Naive B cell (primary cell): Measurements from ENCODE around the gene STRBP. TPM values are rescaled to one million over a fixed set of nuclear protein-coding genes. Genes with fewer than 3 reads are reported as not detected.
"Not testable (repeated sequence)": the region's sequence is repeated elsewhere in the genome, so short reads cannot be mapped to it uniquely, and the experiment has no call there.

Experiments
- ATAC-seq, 2 donors: fragments of 150-1000 bp; cut with Tn5 transposase; 2 replicates each; pipeline ENCODE4 v1.10.0; 2021; ENCODE audit warnings: low read depth in 2 of 2, mild to moderate bottlenecking in 2 of 2, moderate library complexity in 2 of 2
- DNase-seq: peaks from one replicate; pipeline ENCODE4 v3.0.0; 2022
- H3K27ac Mint-ChIP-seq, 6 donors: one replicate each; pipeline ENCODE4 v1.8.0; 2020 to 2022; ENCODE audit warnings: mild to moderate bottlenecking in 6 of 6, mixed read lengths in 6 of 6, moderate library complexity in 5 of 6, inconsistent platforms in 2 of 6
- H3K27me3 Mint-ChIP-seq, 3 donors: one replicate each; pipeline ENCODE4 v1.8.0; 2021 to 2022; ENCODE audit warnings: mixed read lengths in 3 of 3, mild to moderate bottlenecking in 1 of 3
- H3K36me3 Mint-ChIP-seq, 2 donors: one replicate each; pipeline ENCODE4 v1.8.0; 2020 to 2022; ENCODE audit warnings: mixed read lengths in 2 of 2, inconsistent platforms in 1 of 2, mild to moderate bottlenecking in 1 of 2
- H3K4me1 Mint-ChIP-seq, 3 donors: one replicate each; pipeline ENCODE4 v1.8.0; 2020 to 2022; ENCODE audit warnings: mixed read lengths in 3 of 3, inconsistent platforms in 1 of 3, mild to moderate bottlenecking in 1 of 3, moderate library complexity in 1 of 3
- H3K4me3 Mint-ChIP-seq, 8 donors: one replicate each; pipeline ENCODE4 v1.8.0; 2020 to 2022; ENCODE audit warnings: mild to moderate bottlenecking in 8 of 8, mixed read lengths in 8 of 8, moderate library complexity in 8 of 8, inconsistent platforms in 2 of 8
- H3K9me3 Mint-ChIP-seq, 7 donors: one replicate each; pipeline ENCODE4 v1.8.0; 2020 to 2022; ENCODE audit warnings: mixed read lengths in 7 of 7, mild to moderate bottlenecking in 5 of 7, inconsistent platforms in 2 of 7, moderate library complexity in 1 of 7
- polyA plus RNA-seq, 6 donors: library from polyadenylated mRNA; unstranded; fragments of 300-500 nt; fragmentation: Illumina TruSeq; gene quantifications; one replicate each; pipeline ENCODE4 v1.2.3, GENCODE V29; 2021; ENCODE audit warnings: low read depth in 6 of 6

Gene STRBP
- polyA plus RNA-seq, 6 donors from 2014 or later, result 126 to 197 (median 155) TPM

DNA sequence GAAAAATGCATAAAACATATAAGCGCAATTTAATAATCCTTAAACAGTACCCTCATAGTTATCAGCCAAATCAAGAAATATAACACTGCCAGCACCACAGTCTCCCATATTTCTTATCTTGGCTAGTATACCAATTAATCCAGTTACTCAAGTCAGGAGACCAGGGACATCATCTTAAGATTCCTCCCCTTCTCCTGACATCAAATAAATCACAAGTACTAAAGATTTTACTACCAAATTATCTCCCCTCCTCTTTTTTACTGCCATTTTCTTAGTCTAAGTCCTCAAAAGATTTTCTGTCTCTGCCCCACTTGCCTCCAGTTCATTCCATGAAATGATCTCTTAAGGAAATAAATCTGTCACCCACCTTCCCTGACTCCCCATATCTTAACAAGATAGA is 37.0 kb downstream of the STRBP start:
- H3K4me3 Mint-ChIP-seq, result peak overlapping the region in 2 of 8 donors; percentile 5 to 29
- peaks cover 0 to 8% of the 10 kb centered on the region in 2 donors for H3K36me3 Mint-ChIP-seq
- H3K4me1 Mint-ChIP-seq, result peaks cover 22 to 47% (median 36%) of the 10 kb centered on the region in 3 donors
- H3K9me3 Mint-ChIP-seq, result peaks cover 0 to 7% (median 0%) of the 10 kb centered on the region in 7 donors
- ATAC-seq (no peak), DNase-seq (no peak)
- peak overlapping the region; percentile 21 to 90 (median 67) for H3K27ac Mint-ChIP-seq
- no peaks in the 10 kb centered on the region for H3K27me3 Mint-ChIP-seq

DNA sequence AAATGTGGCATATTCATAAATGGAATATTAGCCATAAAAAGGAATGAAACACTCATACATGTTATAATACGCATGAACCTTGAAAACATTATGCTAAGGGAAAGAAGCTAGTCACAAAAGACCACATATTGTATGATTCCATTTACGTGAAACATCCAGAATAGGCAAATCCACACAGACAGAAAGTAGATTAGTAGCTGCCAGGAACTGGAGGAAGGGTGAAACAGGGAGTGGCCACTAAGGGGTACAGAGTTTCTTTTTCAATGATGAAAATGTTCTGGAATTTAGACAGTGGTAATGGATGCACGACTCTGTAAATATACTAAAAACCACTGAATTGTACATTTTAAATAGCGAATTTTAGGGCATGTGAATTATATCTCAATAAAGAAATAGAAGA is 39.4 kb downstream of the STRBP start:
- Mint-ChIP-seq H3K4me3 (no peak overlapping the region), H3K9me3 (peaks cover 0 to 4% (median 0%) of the 10 kb centered on the region in 7 donors), H3K36me3 (peaks cover 6 to 8% of the 10 kb centered on the region in 2 donors), H3K27me3 (no peaks in the 10 kb centered on the region), H3K27ac (no peak overlapping the region), H3K4me1 (peaks cover 32 to 54% (median 48%) of the 10 kb centered on the region in 3 donors)
- DNase-seq (no peak), ATAC-seq (no peak)

DNA sequence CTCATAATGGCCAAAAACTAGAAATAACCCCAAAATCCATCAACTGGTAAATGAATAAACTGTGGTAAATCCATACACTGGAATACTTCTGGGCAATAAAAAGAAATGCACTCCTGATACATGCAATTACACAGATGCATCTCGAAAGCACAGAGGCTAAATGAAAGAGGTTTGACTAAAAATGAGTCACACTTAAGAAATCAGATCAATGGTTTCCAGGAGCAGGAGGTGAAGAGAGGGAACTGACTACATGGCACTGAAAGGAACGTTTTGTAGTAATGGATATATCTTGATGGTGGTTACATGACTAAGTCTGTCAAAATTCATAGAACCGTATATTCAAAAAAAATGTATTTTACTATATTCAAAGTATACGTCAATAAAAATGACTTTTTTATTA is 42.4 kb downstream of the STRBP start:
- peak overlapping the region in 6 of 8 donors; percentile 51 to 79 (median 70) for H3K4me3 Mint-ChIP-seq
- DNase-seq (no peak), ATAC-seq (no peak)
- no peaks in the 10 kb centered on the region for H3K9me3 Mint-ChIP-seq
- no peaks in the 10 kb centered on the region for H3K27me3 Mint-ChIP-seq
- H3K27ac Mint-ChIP-seq, result peak overlapping the region in 5 of 6 donors; percentile 85 to 97 (median 95)
- H3K36me3 Mint-ChIP-seq, result peaks cover 13 to 15% of the 10 kb centered on the region in 2 donors
- H3K4me1 Mint-ChIP-seq, result peaks cover 39 to 50% (median 49%) of the 10 kb centered on the region in 3 donors

DNA sequence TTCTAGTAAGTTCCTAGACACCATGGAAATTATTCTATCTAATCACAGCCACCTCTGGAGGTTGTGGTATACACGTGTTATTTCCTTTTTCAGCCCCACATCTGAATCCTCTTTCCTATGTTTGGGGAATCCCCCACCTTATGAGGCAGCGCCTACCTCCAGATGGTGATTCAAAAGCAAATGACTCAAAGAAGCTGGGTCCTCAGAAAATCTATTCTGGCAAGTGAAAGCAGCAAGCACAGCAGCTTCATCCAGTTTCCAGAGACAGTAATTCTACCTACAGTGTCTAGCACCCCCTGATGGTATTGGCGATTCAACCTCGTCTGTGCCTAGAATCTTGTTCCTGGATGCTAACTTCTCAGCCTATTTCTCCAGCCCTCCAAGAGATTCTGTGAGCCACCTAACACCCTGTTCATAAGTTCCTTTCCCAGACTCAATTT is 43.0 kb downstream of the STRBP start:
- Mint-ChIP-seq H3K36me3 (peaks cover 13 to 15% of the 10 kb centered on the region in 2 donors), H3K27me3 (no peaks in the 10 kb centered on the region), H3K4me3 (peak overlapping the region; percentile 4 to 79 (median 60)), H3K4me1 (peaks cover 42 to 56% (median 48%) of the 10 kb centered on the region in 3 donors), H3K27ac (peak overlapping the region in 5 of 6 donors; percentile 85 to 97 (median 95)), H3K9me3 (no peaks in the 10 kb centered on the region)
- peak; percentile 93 to 94 for ATAC-seq
- peak; percentile 74 for DNase-seq

DNA sequence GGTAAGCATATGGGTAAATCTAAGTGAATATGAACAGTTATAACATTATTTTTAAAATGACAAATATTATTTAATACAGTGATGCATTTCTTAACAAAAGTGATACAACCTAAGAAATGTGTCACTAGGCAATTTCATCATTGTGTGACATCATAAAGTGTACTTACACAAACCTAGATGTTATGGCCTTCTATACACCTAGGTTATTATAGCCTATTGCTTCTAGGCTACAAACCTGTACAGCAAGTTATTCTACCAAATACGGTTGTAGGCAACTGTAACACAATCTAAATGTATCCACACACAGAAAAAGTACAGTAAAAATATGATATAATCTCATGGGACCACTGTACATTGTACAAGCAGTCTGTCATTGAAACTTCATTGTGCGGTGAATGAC is 48.3 kb downstream of the STRBP start:
- Mint-ChIP-seq H3K36me3 (peaks cover 8 to 15% of the 10 kb centered on the region in 2 donors), H3K9me3 (no peaks in the 10 kb centered on the region), H3K4me1 (peaks cover 67 to 77% (median 76%) of the 10 kb centered on the region in 3 donors), H3K27ac (peak overlapping the region in 3 of 6 donors; percentile 64 to 84 (median 82)), H3K27me3 (no peaks in the 10 kb centered on the region), H3K4me3 (no peak overlapping the region)
- no peak for ATAC-seq
- DNase-seq, result no peak

DNA sequence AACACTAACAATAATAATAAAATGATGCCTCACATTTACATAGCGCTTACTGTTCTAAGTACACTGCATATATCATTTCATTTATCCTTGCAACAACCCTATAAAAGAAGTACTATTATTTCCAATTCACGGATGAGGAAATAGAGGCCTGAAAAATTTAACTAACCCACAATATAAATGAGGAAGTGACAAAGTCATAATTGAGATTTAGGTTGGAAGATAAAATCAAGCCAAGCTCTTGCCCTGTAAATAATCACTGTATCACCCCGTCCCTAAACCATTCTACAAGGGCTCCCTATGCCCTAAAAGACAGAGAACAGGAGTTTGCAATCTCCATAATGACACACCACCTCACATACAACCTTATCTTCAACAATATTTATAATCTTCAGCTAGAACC is 49.6 kb downstream of the STRBP start:
- peaks cover 8% of the 10 kb centered on the region in 2 donors for H3K36me3 Mint-ChIP-seq
- no peaks in the 10 kb centered on the region for H3K27me3 Mint-ChIP-seq
- H3K4me1 Mint-ChIP-seq, result peaks cover 64 to 75% (median 74%) of the 10 kb centered on the region in 3 donors
- H3K27ac Mint-ChIP-seq, result peak overlapping the region; percentile 11 to 75 (median 55)
- DNase-seq (no peak), ATAC-seq (peak; percentile 31 to 57)
- H3K4me3 Mint-ChIP-seq, result peak overlapping the region in 7 of 8 donors; percentile 18 to 77 (median 47)
- H3K9me3 Mint-ChIP-seq, result no peaks in the 10 kb centered on the region

DNA sequence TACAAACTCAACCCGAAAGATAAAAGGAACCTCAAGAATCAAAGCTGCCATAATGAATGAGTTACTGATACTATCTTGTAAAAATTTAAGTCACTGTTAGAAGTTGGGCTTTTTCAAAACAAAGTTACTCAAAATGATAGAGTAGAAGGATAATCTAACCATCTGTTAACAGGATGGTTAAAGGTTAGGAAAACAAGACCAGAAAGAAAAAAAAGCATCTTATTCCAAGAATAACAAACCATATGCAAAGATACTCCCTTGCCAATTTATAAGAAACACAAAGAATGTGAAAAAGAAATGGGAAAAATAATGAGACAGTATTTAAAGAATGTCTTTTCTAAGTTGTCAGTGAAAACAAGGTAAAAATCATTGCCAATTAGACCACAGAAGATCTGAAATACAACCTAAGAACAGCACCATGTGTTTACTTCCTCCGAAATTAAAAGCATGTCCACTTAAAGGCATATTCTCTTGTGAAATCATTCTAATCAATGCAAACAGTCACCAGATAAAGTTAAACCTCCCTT is 51.2 kb downstream of the STRBP start:
- peak; percentile 30 to 34 for ATAC-seq
- H3K27me3 Mint-ChIP-seq, result no peaks in the 10 kb centered on the region
- H3K36me3 Mint-ChIP-seq, result peaks cover 7% of the 10 kb centered on the region in 2 donors

DNA sequence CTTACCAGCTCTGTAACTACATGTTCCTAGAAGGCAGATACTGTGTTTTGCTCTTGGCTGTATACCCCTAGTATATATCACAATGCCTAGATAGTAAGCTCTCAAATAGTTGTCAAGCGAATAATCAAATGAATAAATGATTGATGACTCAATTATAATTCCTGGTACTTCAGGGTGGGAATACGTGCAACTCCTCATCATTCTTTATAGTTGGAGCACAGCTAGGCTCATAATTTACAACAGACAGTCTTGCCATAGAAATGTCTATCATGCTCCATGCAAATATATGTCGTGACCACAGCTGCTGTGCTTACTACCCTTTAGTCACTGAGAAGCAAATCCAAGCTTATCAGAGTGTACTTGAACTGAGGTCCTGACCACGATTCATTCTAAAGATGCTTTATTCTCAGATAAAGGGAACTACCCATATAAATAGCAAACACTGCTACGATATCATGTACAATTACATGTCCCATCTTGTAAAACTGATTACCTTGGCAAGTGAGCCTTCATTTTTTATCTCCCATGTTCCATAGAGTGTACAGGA is 52.1 kb downstream of the STRBP start:
- Mint-ChIP-seq H3K27ac (peak overlapping the region; percentile 15 to 85 (median 70)), H3K27me3 (no peaks in the 10 kb centered on the region), H3K36me3 (peaks cover 0 to 6% of the 10 kb centered on the region in 2 donors), H3K9me3 (no peaks in the 10 kb centered on the region), H3K4me1 (peaks cover 54 to 78% (median 77%) of the 10 kb centered on the region in 3 donors), H3K4me3 (peak overlapping the region in 5 of 8 donors; percentile 44 to 64 (median 58))
- ATAC-seq, result peak; percentile 32 to 34
- DNase-seq, result no peak

More for the DNA sequence above, 51.2 kb downstream of the STRBP start:
- no peak for DNase-seq
- H3K4me1 Mint-ChIP-seq, result peaks cover 60 to 81% (median 80%) of the 10 kb centered on the region in 3 donors
- no peaks in the 10 kb centered on the region for H3K9me3 Mint-ChIP-seq
- peak overlapping the region; percentile 12 to 85 (median 68) for H3K27ac Mint-ChIP-seq
- H3K4me3 Mint-ChIP-seq, result peak overlapping the region; percentile 10 to 64 (median 44)

DNA sequence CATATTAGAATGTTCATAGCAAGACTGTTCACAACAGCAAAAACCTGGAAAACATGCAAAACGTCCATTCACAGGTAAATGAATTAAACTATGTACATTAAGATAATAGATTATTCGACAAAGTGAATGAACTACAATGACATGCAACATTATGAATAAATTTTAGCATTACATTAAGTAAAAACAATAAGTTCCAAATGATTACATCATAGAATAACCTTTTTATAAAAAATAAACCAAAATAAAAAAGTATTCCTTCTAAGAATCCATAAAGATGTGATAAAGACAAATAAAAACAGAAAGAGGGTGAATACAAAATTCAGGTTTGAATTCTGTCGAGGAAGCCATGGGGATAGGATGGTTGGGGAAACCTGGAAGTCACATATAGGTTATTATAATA is 57.3 kb downstream of the STRBP start:
- peak overlapping the region in 3 of 6 donors; percentile 49 to 78 (median 67) for H3K27ac Mint-ChIP-seq
- no peaks in the 10 kb centered on the region for H3K27me3 Mint-ChIP-seq
- no peak overlapping the region for H3K4me3 Mint-ChIP-seq
- ATAC-seq (no peak), DNase-seq (no peak)
- H3K4me1 Mint-ChIP-seq, result peaks cover 36 to 75% (median 61%) of the 10 kb centered on the region in 3 donors
- no peaks in the 10 kb centered on the region for H3K9me3 Mint-ChIP-seq
- peaks cover 0 to 6% of the 10 kb centered on the region in 2 donors for H3K36me3 Mint-ChIP-seq

DNA sequence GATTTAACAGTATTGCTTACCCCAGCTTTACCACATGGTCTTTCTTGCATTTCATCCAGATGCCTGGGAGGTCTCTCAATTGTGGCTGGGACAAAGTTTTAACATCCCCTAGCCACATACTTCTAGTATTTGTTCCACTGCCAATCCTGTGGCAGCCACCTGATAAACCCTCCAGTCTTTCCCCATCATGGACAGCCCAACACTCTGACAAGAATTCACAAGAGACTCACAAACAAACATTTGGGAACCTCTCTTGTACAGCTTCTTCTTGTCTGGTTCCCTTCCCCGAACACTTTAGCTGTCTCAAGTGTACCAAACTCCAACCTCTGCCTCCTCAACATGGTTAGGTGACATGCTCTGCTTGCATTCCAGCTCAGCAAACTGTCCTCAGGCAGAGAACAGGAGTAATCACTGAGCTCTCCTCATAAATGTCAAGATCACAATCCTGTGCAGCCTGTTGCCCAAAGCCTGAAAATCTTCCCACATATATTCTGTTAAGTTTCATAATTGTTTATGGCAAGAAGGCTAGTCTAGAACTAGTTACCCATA is 59.7 kb downstream of the STRBP start:
- DNase-seq, result no peak
- H3K36me3 Mint-ChIP-seq, result peaks cover under 1 to 6% of the 10 kb centered on the region in 2 donors
- no peaks in the 10 kb centered on the region for H3K27me3 Mint-ChIP-seq
- peaks cover 25 to 70% (median 60%) of the 10 kb centered on the region in 3 donors for H3K4me1 Mint-ChIP-seq
- peak overlapping the region; percentile 35 to 83 (median 61) for H3K27ac Mint-ChIP-seq
- no peak for ATAC-seq
- H3K9me3 Mint-ChIP-seq, result no peaks in the 10 kb centered on the region
- H3K4me3 Mint-ChIP-seq, result no peak overlapping the region

DNA sequence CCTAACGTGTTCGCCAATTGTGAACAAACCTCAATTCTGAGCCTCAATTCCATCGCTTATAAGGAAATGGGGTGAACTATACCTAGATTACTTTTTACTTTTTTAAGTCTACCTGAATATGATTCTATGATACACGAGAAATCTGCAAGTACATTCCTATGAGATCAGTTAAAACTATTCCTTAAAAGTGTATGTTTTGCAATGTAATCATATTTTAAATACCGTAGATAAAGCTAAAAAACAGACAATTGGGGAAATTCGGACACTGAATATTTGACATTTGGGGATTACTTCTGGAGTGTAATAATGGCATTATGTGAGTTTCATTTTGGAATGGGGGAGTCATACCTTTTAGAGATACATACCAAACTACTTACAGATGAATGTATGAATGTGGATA is 62.3 kb downstream of the STRBP start:
- Mint-ChIP-seq H3K36me3 (peaks cover 12 to 19% of the 10 kb centered on the region in 2 donors), H3K4me3 (no peak overlapping the region), H3K9me3 (peaks cover 0 to 6% (median 2%) of the 10 kb centered on the region in 7 donors), H3K4me1 (peaks cover 45 to 71% (median 68%) of the 10 kb centered on the region in 3 donors), H3K27me3 (no peaks in the 10 kb centered on the region), H3K27ac (peak overlapping the region in 4 of 6 donors; percentile 8 to 54 (median 40))
- no peak for ATAC-seq
- no peak for DNase-seq

DNA sequence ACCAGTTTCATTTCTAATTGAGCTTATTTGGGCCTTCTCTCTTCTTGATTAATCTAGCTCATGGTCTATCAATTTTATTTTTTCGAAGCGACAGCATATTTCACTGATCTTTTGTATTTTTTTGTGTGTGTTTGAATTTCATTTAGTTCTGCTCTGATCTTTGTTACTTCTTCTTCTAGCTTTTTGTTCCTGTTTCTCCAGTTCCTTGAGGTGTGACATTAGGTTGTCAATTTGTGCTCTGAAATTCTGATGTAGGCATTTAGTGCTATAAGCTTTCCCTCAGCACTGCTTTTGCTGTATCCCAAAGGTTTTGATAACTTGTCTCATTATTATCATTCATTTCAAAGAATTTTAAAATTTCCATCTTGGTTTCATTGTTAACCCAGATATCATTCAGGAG is 67.3 kb downstream of the STRBP start:
- ATAC-seq (peak; percentile 84 to 89), DNase-seq (peak; percentile 35)
- H3K4me3 Mint-ChIP-seq, result peak overlapping the region in 7 of 8 donors; percentile 0 to 67 (median 41)
- no peaks in the 10 kb centered on the region for H3K27me3 Mint-ChIP-seq
- peaks cover 21 to 22% of the 10 kb centered on the region in 2 donors for H3K36me3 Mint-ChIP-seq
- H3K4me1 Mint-ChIP-seq, result peaks cover 29 to 65% (median 63%) of the 10 kb centered on the region in 3 donors
- H3K27ac Mint-ChIP-seq, result peak overlapping the region; percentile 1 to 81 (median 35)
- H3K9me3 Mint-ChIP-seq, result peaks cover 0 to 6% (median 2%) of the 10 kb centered on the region in 7 donors

DNA sequence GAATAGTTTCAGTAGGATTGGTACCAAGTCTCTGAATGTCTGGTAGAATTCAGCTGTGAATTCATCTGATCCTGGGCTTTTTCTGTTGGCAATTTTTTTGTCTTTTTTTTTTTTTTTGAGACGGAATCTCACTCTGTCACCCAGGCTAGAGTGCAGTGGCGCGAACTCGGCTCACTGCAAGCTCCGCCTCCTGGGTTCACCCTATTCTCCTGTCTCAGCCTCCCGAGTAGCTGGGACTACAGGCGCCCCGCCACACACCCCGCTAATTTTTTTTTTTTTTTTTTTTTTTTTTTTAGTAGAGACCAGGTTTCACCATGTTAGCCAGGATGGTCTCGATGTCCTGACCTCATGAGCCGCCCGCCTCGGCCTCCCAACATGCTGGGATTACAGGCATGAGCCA is 67.9 kb downstream of the STRBP start:
- Mint-ChIP-seq H3K27ac (peak overlapping the region in 2 of 6 donors; percentile 8 to 81), H3K36me3 (peaks cover 21 to 22% of the 10 kb centered on the region in 2 donors), H3K4me3 (peak overlapping the region in 3 of 8 donors; percentile 25 to 55 (median 29)), H3K4me1 (peaks cover 32 to 63% (median 60%) of the 10 kb centered on the region in 3 donors)
- ATAC-seq, H3K27me3 Mint-ChIP-seq, DNase-seq, H3K9me3 Mint-ChIP-seq: not testable (repeated sequence)
